HL-60 (cell line): ENCODE measurements around the gene FBXO9.

Experiments
- CTCF ChIP-seq: IDR thresholded peaks from one replicate; pipeline ENCODE4 v1.5.1; 2011; ENCODE audit warnings: low read length, control low read depth, inconsistent platforms; ENCODE audit not compliant: insufficient read depth
- POLR2AphosphoS5 ChIP-seq: IDR thresholded peaks from 2 replicates; pipeline ENCODE4 v1.6.1; 2012; ENCODE audit warnings: low read depth

GRCh38 chr6:53109612-53110011 lies 44.4 kb downstream of the FBXO9 start:
- TF ChIP-seq CTCF (no peak), POLR2AphosphoS5 (no peak)
